Epidermal melanocyte (primary cell): ENCODE data around the gene TSPYL4.
A peak's percentile ranks its signal among the peaks of the same experiment; 100 is the strongest.

Experiments used
- DNase-seq: peaks from one replicate; pipeline ENCODE4 v3.0.0; 2011; ENCODE audit warnings: low spot score; ENCODE audit not compliant: insufficient read length

TSPYL4 gene

DNA sequence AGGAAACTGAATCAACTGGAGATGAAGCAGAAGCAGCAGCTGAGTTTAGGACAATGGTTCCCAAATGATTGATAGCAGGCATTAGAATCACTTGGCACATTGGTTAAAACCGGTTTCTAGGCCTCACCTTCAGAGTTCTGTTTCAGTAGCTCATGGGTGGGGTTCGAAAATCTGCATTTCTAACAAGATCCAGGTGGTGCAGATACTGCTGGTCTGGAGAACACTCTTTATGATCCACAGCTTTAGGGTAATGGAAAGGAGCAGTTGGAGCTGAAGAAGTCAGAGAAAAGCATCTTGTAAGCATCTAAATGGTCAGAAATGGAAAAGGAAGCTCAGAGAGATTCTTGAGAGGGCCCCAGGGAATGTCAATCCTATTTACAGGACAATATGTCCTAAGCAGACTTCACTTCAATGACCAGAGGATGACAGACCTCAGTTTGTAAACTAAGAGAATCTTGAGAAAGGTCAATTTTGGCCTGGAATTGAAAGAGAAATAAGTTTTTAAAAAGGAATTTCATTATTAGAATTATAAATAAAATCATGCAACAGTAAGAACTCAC is 17.4 kb upstream of the TSPYL4 start:
- no peak for DNase-seq

DNA sequence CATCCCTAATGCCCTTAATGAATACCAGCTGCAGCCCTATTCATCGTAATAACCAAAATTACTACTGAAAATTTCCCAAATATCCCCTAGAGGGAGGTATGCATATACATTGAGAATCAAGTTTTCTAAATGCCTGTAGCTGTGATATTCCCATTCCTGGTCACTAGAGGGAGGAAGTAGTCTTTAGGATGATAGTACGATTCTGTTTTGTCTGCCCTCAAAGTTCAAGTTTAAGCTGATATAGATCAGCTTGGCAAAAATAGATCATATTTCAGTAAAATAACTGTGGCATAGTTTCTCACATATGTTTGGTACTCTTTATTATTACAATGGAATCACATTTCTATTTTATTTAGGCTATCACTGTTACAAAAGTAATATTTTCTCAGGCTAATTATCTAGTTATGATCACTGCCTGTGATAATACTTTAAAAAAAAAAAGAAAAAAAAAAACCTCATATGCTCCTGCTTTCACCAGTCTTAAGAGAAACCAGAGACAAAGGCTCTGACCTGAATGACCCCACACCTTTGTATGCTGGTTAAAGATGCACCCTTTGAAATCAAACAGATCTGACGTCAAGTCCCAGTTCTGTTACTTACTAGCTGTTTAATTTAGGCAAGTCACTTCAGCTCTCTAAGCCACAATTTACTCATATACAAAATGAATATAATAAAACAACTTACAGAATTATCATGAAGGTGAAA is 14.9 kb upstream of the TSPYL4 start:
- DNase-seq: peak; percentile 60

DNA sequence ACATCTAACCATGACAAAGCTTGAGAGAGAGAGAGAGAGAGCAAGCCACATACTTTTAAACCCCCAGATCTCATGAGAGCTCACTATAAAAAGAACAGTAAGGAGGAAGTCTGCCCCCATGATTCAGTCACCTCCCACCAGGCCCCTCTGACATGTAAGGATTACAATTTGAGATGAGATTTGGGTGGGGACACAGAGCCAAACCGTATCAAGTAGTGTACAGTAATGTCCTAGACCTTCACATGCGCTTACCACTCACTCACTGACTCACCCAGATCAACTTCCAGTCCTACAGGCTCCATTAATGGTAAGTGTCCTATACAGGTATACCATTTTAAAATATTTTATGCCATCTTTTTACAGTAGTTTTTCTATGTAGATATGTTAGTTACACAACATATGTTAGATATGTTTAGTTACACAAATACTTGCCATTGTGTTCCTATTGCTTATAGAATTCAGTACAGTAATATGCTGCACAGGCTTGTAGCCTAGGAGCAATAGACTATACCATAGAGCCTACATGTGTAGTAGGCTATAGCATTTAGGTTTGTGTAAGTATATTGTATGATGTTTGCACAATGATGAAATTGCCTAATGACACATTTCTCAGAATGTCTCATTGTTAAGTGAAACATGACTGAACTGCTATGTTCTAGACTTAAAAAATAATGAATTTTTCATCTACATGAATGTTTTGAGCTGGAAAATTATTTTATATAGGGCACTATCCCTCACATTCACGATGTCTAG is 14.1 kb upstream of the TSPYL4 start:
- no peak for DNase-seq

DNA sequence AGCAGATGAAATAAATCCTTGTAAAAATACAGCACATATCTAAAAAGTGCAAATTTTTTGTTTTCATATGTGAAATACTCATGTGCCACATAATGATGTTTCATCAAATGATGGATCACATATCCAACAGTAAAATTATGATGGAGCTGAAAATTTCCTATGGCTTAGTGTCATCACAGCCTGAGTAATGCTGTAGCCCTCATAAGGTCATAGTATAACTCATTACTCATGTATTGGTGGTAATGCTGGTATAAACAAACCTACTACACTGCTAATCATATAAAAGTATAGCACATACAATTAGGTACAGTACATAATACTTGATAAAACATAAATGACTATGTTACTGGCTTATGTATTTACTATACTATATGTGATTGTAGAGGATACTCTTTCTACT is 12.9 kb upstream of the TSPYL4 start:
- no peak for DNase-seq

DNA sequence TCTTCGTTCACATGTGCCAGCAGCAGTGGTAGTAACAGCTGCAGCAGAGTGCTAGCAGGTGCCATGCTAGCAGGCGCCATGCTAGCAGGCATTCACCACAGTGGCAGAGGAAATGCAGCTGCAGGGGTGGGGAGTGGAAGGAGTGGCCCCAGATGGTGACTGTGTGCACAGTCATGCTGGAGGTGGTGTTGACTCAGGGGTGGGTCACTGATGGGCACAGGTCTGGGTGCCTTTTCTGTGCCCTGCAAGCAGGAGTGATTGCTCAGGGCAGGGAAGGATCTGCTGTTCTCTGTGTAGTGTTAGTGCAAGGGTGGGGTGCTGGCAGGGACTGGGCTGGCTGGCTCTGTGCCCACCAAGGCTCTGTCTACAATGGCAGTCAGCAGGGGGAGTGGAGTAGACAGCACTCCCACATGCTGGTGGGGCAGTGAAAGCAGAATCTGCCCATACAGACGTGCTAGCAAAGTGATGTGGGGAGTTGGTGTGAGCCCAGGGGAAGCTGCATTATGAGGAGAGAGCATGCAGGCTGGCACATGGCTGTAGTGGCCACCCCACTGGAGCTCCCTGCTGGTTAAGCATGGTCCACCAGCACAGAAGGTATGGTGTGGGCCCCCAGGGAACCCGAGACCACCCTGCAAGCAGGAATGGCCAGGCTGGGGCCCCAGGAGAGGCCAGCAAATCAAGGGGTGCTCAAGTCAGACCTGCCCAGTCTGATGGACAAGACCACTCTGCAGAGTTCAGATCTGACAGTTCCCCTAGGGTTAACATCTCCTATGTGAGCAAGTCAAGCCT is 11.4 kb upstream of the TSPYL4 start:
- no peak for DNase-seq

DNA sequence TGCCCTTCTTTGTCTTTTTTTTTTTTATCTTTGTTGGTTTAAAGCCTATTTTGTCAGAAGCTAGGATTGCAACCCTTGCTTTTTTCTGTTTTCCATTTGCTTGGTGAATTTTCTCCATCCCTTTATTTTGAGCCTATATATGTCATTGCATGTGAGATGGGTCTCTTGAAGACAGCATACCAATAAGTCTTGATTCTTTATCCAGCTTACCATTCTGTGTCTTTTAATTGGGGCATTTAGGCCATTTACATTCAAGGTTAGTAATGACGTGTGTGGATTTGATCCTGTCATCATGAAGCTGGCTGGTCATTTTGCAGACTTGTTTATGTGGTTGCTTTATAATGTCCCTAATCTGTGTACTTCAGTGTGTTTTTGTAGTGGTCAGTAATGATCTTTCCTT is 9.5 kb upstream of the TSPYL4 start:
- DNase-seq: no peak

DNA sequence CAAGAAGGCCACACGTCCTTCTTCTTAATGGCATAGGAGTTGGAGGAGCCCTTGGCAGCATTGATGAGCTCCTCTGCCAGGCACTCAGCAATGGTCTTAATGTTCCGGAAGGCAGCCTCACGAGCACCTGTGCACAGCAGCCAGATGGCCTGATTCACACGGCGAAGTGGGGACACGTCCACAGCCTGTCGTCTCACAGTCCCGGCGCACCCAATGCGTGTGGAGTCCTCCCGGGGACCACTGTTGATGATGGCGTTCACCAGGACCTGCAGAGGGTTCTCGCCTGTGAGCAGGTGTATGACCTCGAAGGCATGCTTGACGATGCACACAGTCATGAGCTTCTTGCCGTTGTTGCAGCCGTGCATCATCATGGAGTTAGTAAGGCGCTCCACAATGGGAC is 4.6 kb upstream of the TSPYL4 start:
- no peak for DNase-seq

DNA sequence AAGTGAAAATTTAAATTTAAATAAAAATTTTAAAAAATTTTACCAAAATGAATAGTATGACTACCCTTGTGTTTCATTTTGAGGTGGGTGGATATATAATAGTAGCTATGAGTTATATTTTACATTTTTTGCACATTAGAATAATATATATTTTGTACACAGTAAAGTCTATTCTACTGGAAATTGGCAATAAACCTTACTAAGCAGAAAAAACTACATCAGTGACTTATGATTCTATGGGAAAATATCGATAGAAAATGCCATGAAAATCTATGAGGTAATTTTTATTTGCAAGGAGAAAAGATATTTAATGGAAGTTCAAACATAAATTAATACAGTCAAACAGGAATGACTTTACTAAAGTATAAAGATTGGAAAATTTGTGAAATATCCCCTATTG is 2.8 kb upstream of the TSPYL4 start:
- DNase-seq: no peak

DNA sequence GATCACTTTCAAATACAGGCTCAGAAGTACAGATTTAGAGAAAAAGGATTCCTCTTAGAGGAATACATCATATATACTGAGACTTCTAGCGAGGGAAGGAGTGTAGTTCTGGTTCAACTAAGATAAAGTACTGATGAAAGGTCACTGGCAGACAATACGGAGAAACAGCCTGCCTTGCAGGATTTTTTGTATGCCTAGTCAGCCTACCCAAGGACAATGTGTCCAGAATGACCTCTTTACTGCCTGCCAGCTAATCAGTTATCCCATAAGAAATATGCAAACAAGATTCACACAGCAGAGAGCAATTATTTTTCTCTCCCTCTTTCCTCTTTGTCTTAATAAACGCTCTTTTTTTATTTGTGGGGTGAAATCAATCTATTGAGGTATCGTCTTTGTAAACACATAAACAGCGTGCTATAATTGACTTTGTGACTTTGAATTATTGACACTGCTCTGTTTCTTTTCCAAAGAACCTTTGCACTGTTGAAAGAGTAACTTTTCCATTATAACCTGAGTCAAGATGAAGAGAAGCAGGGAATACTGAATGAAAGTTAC is 1.4 kb upstream of the TSPYL4 start:
- no peak for DNase-seq

DNA sequence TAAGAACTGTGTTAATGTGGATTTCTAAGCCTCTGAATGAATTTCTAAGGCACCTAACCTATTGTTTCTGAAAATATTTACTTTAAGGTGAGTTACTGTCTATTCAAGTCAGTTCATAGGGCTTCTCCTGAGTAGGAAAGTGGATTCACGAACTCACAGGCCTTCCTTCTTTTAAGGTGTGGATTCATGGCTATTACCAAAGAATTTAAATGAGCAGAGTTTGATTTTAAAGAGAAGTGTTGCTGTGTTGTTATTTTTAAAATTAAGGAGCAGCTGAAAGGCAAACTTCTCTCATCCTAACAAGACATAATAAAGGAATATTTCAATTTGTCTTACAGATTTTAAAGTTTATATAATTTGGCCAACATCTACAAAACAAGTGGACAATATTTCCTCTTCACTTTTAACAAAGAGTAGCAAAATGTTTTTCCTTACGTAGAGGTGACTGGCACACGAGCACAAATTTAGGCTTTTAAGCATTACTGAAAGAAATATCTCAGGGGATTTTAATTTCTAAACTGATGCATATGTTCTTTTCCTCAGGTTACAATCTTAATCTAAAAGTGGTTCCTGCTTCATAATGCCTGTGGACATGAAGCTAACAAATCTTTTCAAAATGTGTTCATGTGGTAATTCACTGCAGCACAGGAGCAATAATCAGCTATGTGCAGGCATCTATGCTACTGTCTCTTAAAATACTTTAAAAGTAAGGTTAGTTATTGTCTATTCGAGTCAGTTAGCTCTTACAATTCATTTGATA is 602 bp upstream of the TSPYL4 start:
- no peak for DNase-seq

DNA sequence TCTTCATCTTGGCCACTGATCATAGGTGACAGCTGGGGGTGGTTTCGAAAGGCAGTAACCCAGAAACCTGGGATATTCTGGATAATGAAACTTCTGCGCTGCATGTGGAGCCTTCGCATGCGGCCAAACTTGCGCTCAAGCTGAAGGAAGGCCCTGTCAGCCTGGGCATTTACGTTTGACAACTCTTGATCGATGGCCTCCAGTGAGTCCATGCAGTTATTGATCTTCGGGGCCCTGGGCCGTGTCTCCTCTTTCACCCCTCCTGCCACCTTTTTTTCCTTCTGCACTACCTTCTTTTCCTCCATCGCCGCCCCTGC is 729 bp downstream of the TSPYL4 start:
- DNase-seq: no peak

DNA sequence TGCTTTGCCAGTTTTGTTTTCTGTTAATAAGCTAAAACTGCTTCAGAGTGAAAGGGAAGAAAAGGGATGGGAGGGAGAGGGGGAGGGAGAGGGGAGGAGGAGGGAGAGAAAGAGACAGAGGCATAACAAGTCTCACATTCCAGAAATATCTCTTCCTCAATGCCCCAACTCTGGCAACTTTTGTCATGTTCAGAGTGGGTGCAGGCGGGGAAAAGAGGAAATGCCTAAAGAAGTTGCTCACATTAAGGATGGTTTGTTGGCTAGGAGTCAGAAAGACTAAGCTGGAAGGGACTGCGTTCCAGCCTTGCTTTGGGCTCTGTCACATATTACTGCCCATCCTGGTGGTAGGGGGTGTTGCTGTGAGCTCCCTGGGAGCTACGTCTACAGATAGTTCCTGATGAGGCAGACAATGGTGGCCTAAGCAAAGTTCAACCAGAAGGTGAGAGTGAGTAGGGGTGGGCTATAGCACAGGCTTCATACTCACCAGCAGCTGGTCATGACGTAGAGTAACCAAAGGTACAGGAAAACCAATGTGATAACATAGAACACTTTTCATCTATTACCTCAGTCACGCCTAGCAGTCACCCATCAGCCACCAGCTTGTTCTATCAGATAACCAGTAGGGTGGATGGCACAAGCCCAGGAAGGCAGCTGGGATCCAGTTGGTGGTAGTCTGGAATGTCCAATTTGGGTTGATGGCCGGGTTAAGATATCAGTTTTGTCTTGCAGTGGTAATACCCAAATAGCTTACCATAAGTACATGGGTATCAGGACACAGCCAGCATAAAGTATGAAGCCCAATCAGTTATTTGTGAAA is 2.1 kb downstream of the TSPYL4 start:
- DNase-seq: no peak

DNA sequence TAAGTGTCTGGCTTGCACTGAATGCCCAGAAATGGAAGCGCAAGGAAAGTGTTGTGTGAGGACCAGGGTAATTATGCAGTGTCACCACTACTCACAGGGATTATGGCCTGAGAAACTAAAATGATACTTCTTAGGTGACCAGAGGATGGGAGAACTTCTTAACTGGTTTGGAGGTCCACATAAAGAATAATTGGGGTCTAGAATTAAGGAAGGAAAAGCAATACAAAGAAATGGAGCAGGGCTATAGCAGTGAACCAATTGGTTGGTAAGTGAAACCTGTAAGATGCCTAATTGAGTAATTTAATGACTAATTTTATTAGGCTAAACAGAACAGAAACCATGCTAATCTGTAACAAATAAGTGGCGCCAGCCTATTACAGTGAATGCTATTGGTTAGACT is 5.3 kb downstream of the TSPYL4 start:
- no peak for DNase-seq

DNA sequence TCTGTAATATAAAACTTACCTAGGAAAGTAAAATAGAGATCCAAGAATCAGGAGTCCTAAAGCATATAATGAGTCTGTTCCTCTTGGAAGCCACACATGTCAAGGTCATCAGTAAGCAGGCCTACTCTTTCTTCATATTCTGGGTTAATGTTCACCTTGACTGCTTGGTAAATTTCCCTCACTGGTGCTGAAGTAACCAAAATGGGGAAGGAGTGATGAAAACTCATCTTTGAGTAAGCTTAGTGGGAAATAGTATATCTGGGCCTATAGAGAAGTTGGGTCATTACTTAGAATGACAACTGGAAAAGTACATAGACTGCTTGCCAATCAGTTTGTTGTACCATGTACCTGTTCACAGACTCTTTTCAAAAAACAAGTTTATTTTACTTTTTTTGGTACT is 6.6 kb downstream of the TSPYL4 start:
- DNase-seq: no peak

DNA sequence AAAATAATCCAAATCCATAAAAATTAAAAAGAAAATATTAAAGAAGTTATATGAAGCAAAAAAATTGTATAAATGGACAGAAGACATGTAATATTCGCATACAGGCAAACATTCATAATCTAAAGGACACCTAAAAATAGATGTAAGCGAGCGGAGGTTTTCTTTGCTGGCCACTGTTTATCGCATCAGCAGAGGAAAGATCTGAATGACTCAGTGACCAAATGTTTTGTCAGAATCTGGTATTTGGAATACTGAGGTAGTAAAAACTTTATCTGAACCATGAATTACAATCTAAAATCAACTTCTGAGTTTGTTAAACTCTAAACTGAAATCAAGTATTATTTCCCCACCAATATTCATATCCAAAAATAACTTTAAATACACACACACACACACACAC is 7.8 kb downstream of the TSPYL4 start:
- DNase-seq: no peak

DNA sequence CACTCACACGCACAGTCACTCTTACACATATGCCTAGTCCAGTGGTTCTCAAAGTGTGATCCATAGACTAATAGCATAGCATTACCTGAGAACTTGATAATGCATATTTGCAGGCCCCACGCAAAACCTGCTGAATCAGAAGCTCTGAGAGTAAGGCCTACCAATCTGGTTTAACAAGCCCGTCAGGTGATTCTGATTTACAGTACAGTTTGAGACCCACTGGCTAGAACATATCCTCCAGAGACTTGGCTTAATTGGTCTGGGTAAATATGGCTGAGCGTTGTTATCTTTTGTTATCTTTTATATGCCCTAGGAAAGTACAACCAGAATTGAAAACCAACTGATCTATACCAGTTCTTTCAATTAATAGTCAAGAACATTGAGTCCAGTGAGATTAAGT is 9.6 kb downstream of the TSPYL4 start:
- no peak for DNase-seq

DNA sequence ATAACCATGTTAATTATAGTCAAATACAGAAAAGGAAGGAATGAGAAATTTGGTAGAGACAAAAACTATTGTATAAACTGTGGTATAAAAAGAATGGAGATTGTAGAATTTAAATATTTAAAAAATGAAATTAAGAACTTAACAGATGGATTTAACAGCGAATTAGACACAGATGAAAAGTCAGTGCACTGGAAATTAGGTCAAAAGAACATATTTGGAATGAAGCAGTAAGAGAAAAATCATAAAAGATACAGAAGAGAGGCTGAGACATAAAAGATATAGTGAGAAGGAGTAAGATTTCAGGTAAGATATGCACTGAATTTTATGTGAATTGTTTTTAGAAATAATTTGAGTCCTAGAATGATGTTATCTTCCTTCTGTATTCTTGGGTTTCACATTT is 14.0 kb downstream of the TSPYL4 start:
- DNase-seq: no peak

DNA sequence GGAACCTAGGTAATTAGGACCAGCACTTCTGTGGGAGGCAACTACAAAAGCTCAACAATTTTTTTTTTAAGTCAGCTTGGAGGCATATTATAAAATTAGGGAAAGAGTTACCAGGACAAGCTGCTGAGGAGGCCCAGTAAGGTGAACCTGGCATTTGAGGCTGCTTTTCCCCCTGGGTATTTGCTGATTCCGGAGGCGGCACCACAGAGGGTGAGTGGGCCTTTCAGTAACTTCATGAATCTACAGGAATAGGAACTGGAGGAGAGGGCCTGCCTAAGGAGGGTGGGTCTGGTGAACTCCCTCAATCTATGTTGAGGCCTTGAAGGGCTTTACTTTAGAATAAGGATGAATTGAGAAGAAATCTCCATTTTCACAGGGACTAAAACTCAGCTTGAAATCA is 14.6 kb downstream of the TSPYL4 start:
- no peak for DNase-seq

DNA sequence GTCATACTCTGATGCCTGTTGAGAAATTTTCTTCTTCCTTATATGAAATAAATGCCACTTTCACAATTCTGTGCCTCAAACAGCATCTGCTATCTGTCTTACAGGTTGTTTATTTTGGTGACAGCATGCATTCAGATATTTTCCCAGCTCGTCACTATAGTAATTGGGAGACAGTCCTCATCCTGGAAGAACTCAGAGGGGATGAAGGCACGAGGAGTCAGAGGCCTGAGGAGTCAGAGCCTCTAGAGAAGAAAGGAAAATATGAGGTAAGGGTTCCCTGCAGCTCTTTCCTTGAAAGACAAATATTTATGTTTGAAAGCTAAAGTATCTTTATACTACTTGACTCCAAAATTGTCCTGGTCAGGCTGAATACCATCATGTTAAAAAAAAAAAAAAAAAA is 15.8 kb downstream of the TSPYL4 start:
- DNase-seq: no peak

DNA sequence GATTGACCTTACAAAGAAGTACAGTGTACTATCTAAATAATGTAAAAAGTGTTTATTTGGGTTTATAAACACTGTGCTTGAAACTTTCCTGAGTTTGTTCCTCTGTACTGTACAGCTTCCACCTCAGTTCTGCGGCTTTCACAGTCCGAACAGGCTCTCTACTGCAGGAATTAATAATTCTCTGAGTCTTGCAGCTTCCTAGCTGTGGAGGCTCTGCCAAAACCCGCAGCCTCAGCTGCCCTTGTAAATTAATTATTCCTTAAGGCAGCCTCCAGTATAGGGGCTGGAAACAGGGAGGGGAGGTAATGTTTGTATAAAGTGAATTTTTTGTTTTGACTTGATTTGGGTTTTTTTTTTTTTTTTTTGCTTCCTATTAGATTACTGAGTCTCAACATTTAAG is 19.2 kb downstream of the TSPYL4 start:
- no peak for DNase-seq
